HG03097 (cell line): ENCODE measurements around the gene ZNF189.

ENCODE experiments used
- ATAC-seq: cut with Tn5 transposase; IDR thresholded peaks from one replicate; pipeline ENCODE4 v1.9.1; 2021; ENCODE audit not compliant: unreplicated experiment, low FRiP score

ZNF189 gene

GRCh38 chr9:101448680-101449070 lies 50.0 kb downstream of the ZNF189 start:
- no peak for ATAC-seq

- ATAC-seq: peak; percentile 79
Observed at GRCh38 chr9:101449071-101449721, 50.5 kb downstream of the ZNF189 start.

- no peak for ATAC-seq
Observed at GRCh38 chr9:101450931-101451330, 52.3 kb downstream of the ZNF189 start.

- no peak for ATAC-seq
Observed at GRCh38 chr9:101451498-101451897, 52.8 kb downstream of the ZNF189 start.

GRCh38 chr9:101453776-101454570 lies 55.3 kb downstream of the ZNF189 start:
- ATAC-seq: no peak

- no peak for ATAC-seq
Observed at GRCh38 chr9:101455656-101456240, 57.1 kb downstream of the ZNF189 start.

- no peak for ATAC-seq
Observed at GRCh38 chr9:101457003-101457402, 58.4 kb downstream of the ZNF189 start.

- peak; percentile 84 for ATAC-seq
Observed at GRCh38 chr9:101458963-101459631, 60.4 kb downstream of the ZNF189 start.
